GM12878 (cell line): ENCODE results near the gene NT5C. TPM values are rescaled to one million over a fixed set of nuclear protein-coding genes. Genes with fewer than 3 reads are reported as not detected.

ENCODE experiments used
- ATAC-seq: fragments of 200-7000 bp; cut with Tn5 transposase; 3 replicates; pipeline ENCODE4 v1.9.1; 2020; ENCODE audit warnings: mild to moderate bottlenecking, moderate library complexity
- BruUV-seq: library from RNA; stranded (reverse); fragments of 400-500 nt; replicated peaks from 2 replicates; lab custom pipeline; 2021; lab: Mats Ljungman, UMichigan
- CTCF ChIA-PET: fragments of 300-600 bp; sonication (Branson Sonifier 250); formaldehyde crosslinking; extraction: SDS; loops from one replicate; lab custom pipeline; 2021; ENCODE audit warnings: inconsistent platforms; lab: Yijun Ruan, JAX
- POLR2A ChIA-PET: fragments of 350-600 bp; formaldehyde crosslinking; extraction: SDS; loops from one replicate; lab custom pipeline; 2021; ENCODE audit warnings: inconsistent platforms; lab: Charles Lee
- RAD21 ChIA-PET: fragments of 300-600 bp; sonication (Branson Sonifier 250); formaldehyde crosslinking; loops from one replicate; lab custom pipeline; 2023; ENCODE audit warnings: antibody characterized with exemption; ENCODE audit not compliant: unreplicated experiment; lab: Charles Lee
- SMC1A ChIA-PET: fragments of 300-600 bp; sonication (Branson Sonifier 250); formaldehyde crosslinking; loops from one replicate; lab custom pipeline; 2023; ENCODE audit not compliant: unreplicated experiment, uncharacterized antibody; lab: Charles Lee
- DNase-seq: peaks from one replicate; pipeline ENCODE4 v3.0.0-alpha.2; 2011; ENCODE audit warnings: low read depth, low spot score
- FAIRE-seq: peaks from 3 replicates; lab custom pipeline; 2011; peaks lifted over from hg19 to GRCh38; lab: Jason Lieb, UNC
- H2AFZ ChIP-seq: 2 replicates; pipeline ENCODE4 v1.6.0; 2011; ENCODE audit warnings: low read depth, low read length, control low read depth; ENCODE audit not compliant: control insufficient read depth
- H3K27ac ChIP-seq: 2 replicates; pipeline ENCODE4 v1.5.1; 2011; ENCODE audit warnings: control low read depth; ENCODE audit not compliant: control insufficient read depth, insufficient read depth
- H3K27me3 ChIP-seq, 2 experiments: replicated peaks in 1 of 2; 2 replicates each; pipeline versions ENCODE4 v1.6.0 to v1.6.1; 2011; ENCODE audit warnings: low read length in 1 of 2; ENCODE audit not compliant: control insufficient read depth in 2 of 2, insufficient read depth in 2 of 2
- H3K36me3 ChIP-seq, 2 experiments: 2 replicates each; pipeline ENCODE4 v1.5.1; 2011; ENCODE audit warnings: low read length in 1 of 2; ENCODE audit not compliant: control insufficient read depth in 2 of 2, insufficient read depth in 2 of 2
- H3K4me1 ChIP-seq: 2 replicates; pipeline ENCODE4 v1.6.1; 2011; ENCODE audit warnings: mild to moderate bottlenecking, low read length, moderate library complexity, mixed read lengths; ENCODE audit not compliant: control insufficient read depth, insufficient read depth
- H3K4me2 ChIP-seq: 2 replicates; pipeline ENCODE4 v1.6.0; 2011; ENCODE audit warnings: control low read depth; ENCODE audit not compliant: control insufficient read depth, insufficient read depth
- H3K4me3 ChIP-seq: fragments of 200-600 bp; sonication (generic); 2 replicates; pipeline ENCODE4 v1.5.1; 2016
- H3K79me2 ChIP-seq: 2 replicates; pipeline ENCODE4 v1.6.0; 2011; ENCODE audit warnings: low read length; ENCODE audit not compliant: control insufficient read depth, insufficient read depth
- H3K9ac ChIP-seq: 2 replicates; pipeline ENCODE4 v1.8.0; 2011; ENCODE audit warnings: low read length, control low read depth, mixed read lengths; ENCODE audit not compliant: control insufficient read depth, insufficient read depth
- H3K9me3 ChIP-seq: replicated peaks from 3 replicates; pipeline ENCODE4 v1.5.1; 2011; ENCODE audit warnings: mild to moderate bottlenecking, low read length; ENCODE audit not compliant: control insufficient read depth, insufficient read depth
- H4K20me1 ChIP-seq: 2 replicates; pipeline ENCODE4 v1.6.0; 2011; ENCODE audit not compliant: control insufficient read depth, insufficient read depth
- CHD4 ChIP-seq: fragments of 200-600 bp; sonication (generic); IDR thresholded peaks from 2 replicates; pipeline ENCODE4 v1.6.1; 2016; ENCODE audit warnings: mild to moderate bottlenecking
- CREM ChIP-seq: IDR thresholded peaks from 2 replicates; pipeline ENCODE4 v1.6.1; 2014; ENCODE audit warnings: antibody characterized with exemption, low read depth
- FOXM1 ChIP-seq: IDR thresholded peaks from 2 replicates; pipeline ENCODE4 v1.6.1; 2012; ENCODE audit warnings: low read depth, mild to moderate bottlenecking, inconsistent platforms, low read length, moderate library complexity
- PML ChIP-seq: IDR thresholded peaks from 2 replicates; pipeline ENCODE4 v1.6.1; 2012; ENCODE audit warnings: low read length, inconsistent platforms
- SP1 ChIP-seq: IDR thresholded peaks from one replicate; pipeline ENCODE4 v1.6.1; 2011; ENCODE audit warnings: low read depth, low read length
- SREBF2 ChIP-seq: IDR thresholded peaks from 2 replicates; pipeline ENCODE4 v1.6.1; 2012; ENCODE audit warnings: mild to moderate bottlenecking, low read length
- STAT1 ChIP-seq: fragments of 450-650 bp; conservative IDR thresholded peaks from 2 replicates; pipeline ENCODE4 v1.6.1; 2014; ENCODE audit warnings: antibody characterized with exemption, mild to moderate bottlenecking
- ZNF592 ChIP-seq: fragments of 450-650 bp; IDR thresholded peaks from 2 replicates; pipeline ENCODE4 v1.6.1; 2017; ENCODE audit warnings: mild to moderate bottlenecking, moderate library complexity
- ZNF622 ChIP-seq: fragments of 450-650 bp; IDR thresholded peaks from 2 replicates; pipeline ENCODE4 v1.6.1; 2017; ENCODE audit warnings: mild to moderate bottlenecking, inconsistent platforms
- WGBS: methylation state at CpG from one replicate; pipeline ENCODE4 v1.1.6; 2016; ENCODE audit warnings: low lambda C conversion rate; ENCODE audit not compliant: insufficient replicate concordance, insufficient coverage; ENCODE audit errors: missing lambda C conversion rate; 5-methylcytosine and 5-hydroxymethylcytosine counted together
- in situ Hi-C: fragments of 300-500 bp; cut with MboI; formaldehyde crosslinking; loops from 9 replicates; pipeline ENCODE4 v1.14.3; 2018; ENCODE audit warnings: mixed read lengths
- intact Hi-C: fragments of 100-400 bp; cut with micrococcal nuclease; formaldehyde crosslinking; loops from one replicate; pipeline ENCODE4 v1.14.2; 2022; ENCODE audit not compliant: unreplicated experiment
- polyA plus RNA-seq, 11 experiments: library from polyadenylated mRNA; depleted of rRNA in 4 of 11; unstranded in 6 of 11; stranded (reverse) in 5 of 11; fragments of >200 nt; fragmentation: Nextera tagmentation in 4 of 11; fragmentation: Illumina TruSeq in 1 of 11; extraction: Ambion mirVana in 4 of 11; extraction: Trizol in 1 of 11; gene quantifications; 1 replicate in 1 of 11; 2 replicates in 10 of 11; pipeline versions ENCODE4 v1.2.1 to v1.2.3, GENCODE V29; 2011 to 2016; ENCODE audit warnings: inconsistent platforms in 2 of 11, missing spikeins in 2 of 11, low read depth in 1 of 11
- total RNA-seq, 4 experiments: library from RNA; depleted of rRNA in 3 of 4; stranded (reverse); fragments of >200 nt in 3 of 4; fragmentation: Illumina TruSeq in 1 of 4; extraction: Trizol in 1 of 4; gene quantifications; 2 replicates each; pipeline versions ENCODE4 v1.2.1 to v1.2.3, GENCODE V29; 2013 to 2021

Gene NT5C
- total and polyA plus RNA-seq, 10 of the 15 experiments (the other 5 are each of a cell fraction or from before 2014, with no cell fraction given), result 3.7 to 158 (median 63.9) TPM

- H3K9me3 ChIP-seq, result no peaks in the 10 kb centered on the region
- DNase-seq (no peak), FAIRE-seq (no peak), ATAC-seq (peak; percentile 26; the same call in 2 of the 3 replicates)
- no peaks in the 10 kb centered on the region for H3K4me1 ChIP-seq
- no peak for TF ChIP-seq PML
- in situ Hi-C loops (no loop called here), intact Hi-C loops (no loop called here)
- no peak overlapping the region for H3K27ac ChIP-seq
- H3K79me2 ChIP-seq, result peaks cover 50% of the 10 kb centered on the region
- peaks cover 26 to 28% of the 10 kb centered on the region in 2 experiments; a peak in 3 of 4 replicates for H3K36me3 ChIP-seq
- H4K20me1 ChIP-seq, result no peaks in the 10 kb centered on the region
- SMC1A ChIA-PET, result interaction anchor here (0.9 to 1.4 kb wide), 6 partner anchors 11 to 43 kb away, joined by 3 to 6 read pairs (median 4); no protein-coding TSS in a partner anchor
- no peak overlapping the region for H3K4me2 ChIP-seq
- no peaks in the 10 kb centered on the region for H3K27me3 ChIP-seq
- RAD21 ChIA-PET, result interaction anchor here (1.1 kb wide), 1 partner anchor 9 kb away, joined by 3 read pairs; no protein-coding TSS in a partner anchor
- POLR2A ChIA-PET, result interaction anchor here (0.6 to 1.2 kb wide), 5 partner anchors 9 to 68 kb away, joined by 3 to 4 read pairs (median 3); no protein-coding TSS in a partner anchor
- H3K9ac ChIP-seq, result no peak overlapping the region
- no TSS peak for BruUV-seq
- WGBS, result 65% methylated on average over 6 of the region's 6 CpGs
- no peak overlapping the region for H3K4me3 ChIP-seq
- CTCF ChIA-PET, result interaction anchor here (0.6 to 3.1 kb wide), 8 partner anchors 13 to 187 kb away, joined by 3 to 11 read pairs (median 4); partner anchors contain the start of gene NT5C
- H2AFZ ChIP-seq, result no peak overlapping the region
These were observed 16.5 kb upstream of the NT5C start for GRCh38 chr17:75147878-75148546.

GRCh38 chr17:75146592-75146991 is 15.1 kb upstream of the NT5C start:
- in situ Hi-C loops (no loop called here), intact Hi-C loops (no loop called here)
- no TSS peak for BruUV-seq
- Histone ChIP-seq H3K4me1 (0 out of 2 replicates have a peak, but pooled peaks cover under 1% of the 10 kb centered on the region), H3K27ac (no peak overlapping the region), H3K79me2 (peaks cover 36% of the 10 kb centered on the region), H3K9me3 (no peaks in the 10 kb centered on the region), H2AFZ (no peak overlapping the region), H3K4me3 (no peak overlapping the region), H4K20me1 (no peaks in the 10 kb centered on the region), H3K36me3 (peaks cover 28 to 32% of the 10 kb centered on the region in 2 experiments; a peak in 3 of 4 replicates), H3K9ac (no peak overlapping the region), H3K27me3 (no peaks in the 10 kb centered on the region), H3K4me2 (no peak overlapping the region)
- FAIRE-seq, result no peak
- CTCF ChIA-PET, result interaction anchor here (2.4 kb wide), 1 partner anchor 16 kb away, joined by 8 read pairs; the partner anchor contains the start of gene NT5C
- WGBS, result 67% methylated on average over 3 of the region's 3 CpGs
- SMC1A ChIA-PET, result no interaction called here
- RAD21 ChIA-PET, result interaction anchor here (0.8 kb wide), 1 partner anchor 25 kb away, joined by 5 read pairs; no protein-coding TSS in a partner anchor
- POLR2A ChIA-PET, result interaction anchor here (1.5 kb wide), 1 partner anchor 22 kb away, joined by 4 read pairs; no protein-coding TSS in a partner anchor
- TF ChIP-seq FOXM1, result no peak
- no peak for TF ChIP-seq CREM
- TF ChIP-seq STAT1, result no peak
- TF ChIP-seq SP1, result no peak
- no peak for TF ChIP-seq CHD4
- no peak for TF ChIP-seq ZNF592
- TF ChIP-seq ZNF622, result no peak
- no peak for TF ChIP-seq SREBF2
- DNase-seq, result no peak
- no peak for ATAC-seq
